GM21360 (cell line): Measurements from ENCODE around the gene PRKAR1A.
"Not testable (repeated sequence)": the region's sequence is repeated elsewhere in the genome, so short reads cannot be mapped to it uniquely, and the experiment has no call there.

Experiments
- ATAC-seq: cut with Tn5 transposase; IDR thresholded peaks from one replicate; pipeline ENCODE4 v1.9.1; 2021; ENCODE audit warnings: mild to moderate bottlenecking, moderate library complexity; ENCODE audit not compliant: unreplicated experiment

Gene PRKAR1A

GRCh38 chr17:68511254-68511670 lies 968 bp upstream of the PRKAR1A start:
- no peak for ATAC-seq

- peak; percentile 47 for ATAC-seq
These were observed 471 bp upstream of the PRKAR1A start for GRCh38 chr17:68511671-68512246.

GRCh38 chr17:68512960-68513474 lies 787 bp downstream of the PRKAR1A start:
- ATAC-seq = no peak

- ATAC-seq = no peak
These were observed 1.7 kb downstream of the PRKAR1A start for GRCh38 chr17:68513932-68514331.

- ATAC-seq = no peak
These were observed 2.8 kb downstream of the PRKAR1A start for GRCh38 chr17:68514831-68515635.

GRCh38 chr17:68516732-68517131 lies 4.5 kb downstream of the PRKAR1A start:
- no peak for ATAC-seq

GRCh38 chr17:68517605-68518004 lies 5.4 kb downstream of the PRKAR1A start:
- not testable (repeated sequence) for ATAC-seq

GRCh38 chr17:68518063-68518815 lies 6.0 kb downstream of the PRKAR1A start:
- ATAC-seq = no peak

GRCh38 chr17:68519051-68519450 lies 6.8 kb downstream of the PRKAR1A start:
- not testable (repeated sequence) for ATAC-seq

GRCh38 chr17:68519911-68520310 lies 7.7 kb downstream of the PRKAR1A start:
- no peak for ATAC-seq

- no peak for ATAC-seq
These were observed 10.0 kb downstream of the PRKAR1A start for GRCh38 chr17:68522266-68522665.

- ATAC-seq = no peak
These were observed 14.3 kb downstream of the PRKAR1A start for GRCh38 chr17:68526548-68526947.

GRCh38 chr17:68527314-68527713 lies 15.1 kb downstream of the PRKAR1A start:
- ATAC-seq = no peak

- ATAC-seq = no peak
These were observed 19.0 kb downstream of the PRKAR1A start for GRCh38 chr17:68531252-68531651.

- ATAC-seq = no peak
These were observed 20.6 kb downstream of the PRKAR1A start for GRCh38 chr17:68532826-68533225.

GRCh38 chr17:68533887-68534694 lies 21.9 kb downstream of the PRKAR1A start:
- ATAC-seq = no peak

GRCh38 chr17:68534695-68535088 lies 22.5 kb downstream of the PRKAR1A start:
- ATAC-seq = no peak

- no peak for ATAC-seq
These were observed 23.7 kb downstream of the PRKAR1A start for GRCh38 chr17:68535922-68536321.

- no peak for ATAC-seq
These were observed 27.6 kb downstream of the PRKAR1A start for GRCh38 chr17:68539548-68540467.

GRCh38 chr17:68540981-68541380 lies 28.8 kb downstream of the PRKAR1A start:
- no peak for ATAC-seq
